Endothelial cell of umbilical vein (primary cell): Measurements from ENCODE around the gene MYO18A. TPM values are rescaled to one million over a fixed set of nuclear protein-coding genes. Genes with fewer than 3 reads are reported as not detected.

ENCODE experiments used
- BruUV-seq: library from RNA; stranded (reverse); fragments of 400-500 nt; replicated peaks from 2 replicates; lab custom pipeline; 2021; lab: Mats Ljungman, UMichigan
- CTCF ChIA-PET: fragments of 300-600, 350-600 bp; sonication (Branson Sonifier 250); formaldehyde crosslinking; loops from one replicate; lab custom pipeline; 2021; ENCODE audit warnings: antibody characterized with exemption, inconsistent platforms; lab: Charles Lee
- POLR2A ChIA-PET: fragments of 300-600, 350-600 bp; sonication (Branson Sonifier 250); formaldehyde crosslinking; loops from one replicate; lab custom pipeline; 2021; ENCODE audit warnings: antibody characterized with exemption, inconsistent platforms; lab: Charles Lee
- DNase-seq: peaks from one replicate; pipeline ENCODE4 v3.0.0-alpha.2; 2011; ENCODE audit warnings: low read depth, low spot score
- FAIRE-seq: peaks from 2 replicates; lab custom pipeline; 2011; peaks lifted over from hg19 to GRCh38; lab: Jason Lieb, UNC
- H2AFZ ChIP-seq: 2 replicates; pipeline ENCODE4 v1.6.0; 2012; ENCODE audit warnings: low read depth, low read length, control low read depth, inconsistent platforms
- H3K27ac ChIP-seq: 2 replicates; pipeline ENCODE4 v1.5.1; 2011; ENCODE audit warnings: low read depth, mild to moderate bottlenecking, control low read depth, low read length, moderate library complexity; ENCODE audit not compliant: insufficient read depth
- H3K27me3 ChIP-seq, 2 experiments: 2 replicates each; pipeline versions ENCODE4 v1.6.0 to v1.6.1; 2011; ENCODE audit warnings: low read length in 2 of 2, mixed read lengths in 1 of 2; ENCODE audit not compliant: control insufficient read depth in 2 of 2, insufficient read depth in 2 of 2
- H3K36me3 ChIP-seq, 2 experiments: 2 replicates in 1 of 2; 3 replicates in 1 of 2; pipeline ENCODE4 v1.5.1; 2011; ENCODE audit warnings: low read length in 2 of 2, mild to moderate bottlenecking in 1 of 2, moderate library complexity in 1 of 2; ENCODE audit not compliant: control insufficient read depth in 2 of 2, insufficient read depth in 2 of 2; ENCODE audit errors: extremely low read depth in 1 of 2
- H3K4me1 ChIP-seq: 3 replicates; pipeline ENCODE4 v1.5.1; 2011; ENCODE audit warnings: mild to moderate bottlenecking, low read length; ENCODE audit not compliant: control insufficient read depth, insufficient read depth; ENCODE audit errors: extremely low read depth
- H3K4me2 ChIP-seq: 2 replicates; pipeline ENCODE4 v1.6.1; 2011; ENCODE audit warnings: low read length, control low read depth, mixed read lengths; ENCODE audit not compliant: insufficient read depth
- H3K4me3 ChIP-seq, 3 experiments: fragments of 200-600 bp in 1 of 3; sonication (generic), shearing (Covaris generic) in 1 of 3; replicated peaks in 1 of 3; 2 replicates each; pipeline ENCODE4 v1.5.1; 2011 to 2016; ENCODE audit warnings: control low read depth in 3 of 3, low read length in 3 of 3, mild to moderate bottlenecking in 2 of 3, inconsistent platforms in 1 of 3, low read depth in 1 of 3, moderate library complexity in 1 of 3; ENCODE audit not compliant: insufficient read depth in 1 of 3
- H3K79me2 ChIP-seq: 2 replicates; pipeline ENCODE4 v1.6.0; 2012; ENCODE audit warnings: low read length, inconsistent platforms; ENCODE audit not compliant: control insufficient read depth, insufficient read depth
- H3K9ac ChIP-seq: replicated peaks from 2 replicates; pipeline ENCODE3; 2011; ENCODE audit warnings: low read length, control low read depth; ENCODE audit not compliant: insufficient read depth; ENCODE audit errors: extremely low read depth
- H3K9me1 ChIP-seq: replicated peaks from 3 replicates; pipeline ENCODE4 v1.6.0; 2011; ENCODE audit warnings: mild to moderate bottlenecking, low read length; ENCODE audit not compliant: control insufficient read depth, insufficient read depth; ENCODE audit errors: extremely low read depth
- H3K9me3 ChIP-seq: replicated peaks from 2 replicates; pipeline ENCODE4 v1.5.1; 2012; ENCODE audit warnings: low read length, inconsistent platforms; ENCODE audit not compliant: control insufficient read depth, insufficient read depth
- H4K20me1 ChIP-seq: replicated peaks from 2 replicates; pipeline ENCODE3; 2011; ENCODE audit warnings: mild to moderate bottlenecking, low read length; ENCODE audit not compliant: control insufficient read depth, insufficient read depth; ENCODE audit errors: extremely low read depth
- EZH2 ChIP-seq: IDR thresholded peaks from 2 replicates; pipeline ENCODE4 v1.6.1; 2012; ENCODE audit warnings: borderline replicate concordance, low read depth, mild to moderate bottlenecking, moderate library complexity, low read length, inconsistent platforms; ENCODE audit not compliant: severe bottlenecking
- FOS ChIP-seq: IDR thresholded peaks from 2 replicates; pipeline ENCODE4 v1.6.1; 2011; ENCODE audit warnings: mild to moderate bottlenecking, low read length, moderate library complexity, borderline replicate concordance; ENCODE audit not compliant: insufficient read depth
- GATA2 ChIP-seq: IDR thresholded peaks from 2 replicates; pipeline ENCODE4 v1.7.0; 2011; ENCODE audit warnings: low read depth, mild to moderate bottlenecking, moderate library complexity, mixed read lengths, low read length; ENCODE audit not compliant: insufficient read length, insufficient read depth
- JUN ChIP-seq: IDR thresholded peaks from 2 replicates; pipeline ENCODE4 v1.6.1; 2011; ENCODE audit warnings: borderline replicate concordance, low read depth; ENCODE audit not compliant: insufficient read length, insufficient read depth
- dilution Hi-C: fragments of 300-500 bp; cut with MboI; formaldehyde crosslinking; loops from one replicate; pipeline ENCODE4 v1.15.0; 2019; ENCODE audit warnings: low sequenced_read_pairs; ENCODE audit not compliant: extremely low pct_ligation_motif_present
- intact Hi-C: fragments of 100-400 bp; cut with micrococcal nuclease; formaldehyde crosslinking; loops from one replicate; pipeline ENCODE4 v1.10.0; 2022
- polyA plus RNA-seq, 4 experiments: library from polyadenylated mRNA; depleted of rRNA in 3 of 4; stranded (reverse) in 3 of 4; unstranded in 1 of 4; fragments of >200 nt; gene quantifications; 2 replicates each; pipeline versions ENCODE4 v1.2.1 to v1.2.3, GENCODE V29; 2011 to 2012; ENCODE audit warnings: missing spikeins in 1 of 4
- total RNA-seq: library from RNA; stranded (reverse); gene quantifications from 2 replicates; pipeline ENCODE4 v1.2.3, GENCODE V29; 2021
- TF ChIP-seq, protein P1 (sequence below): IDR thresholded peaks from 2 replicates; pipeline ENCODE4 v1.6.1; 2011; ENCODE audit not compliant: insufficient read depth, insufficient read length

The MYO18A gene
- total and polyA plus RNA-seq, 2 donors (not counting 3 experiments of a cell fraction or from before 2014, with no cell fraction given) = 3.9 to 28.3 TPM

DNA sequence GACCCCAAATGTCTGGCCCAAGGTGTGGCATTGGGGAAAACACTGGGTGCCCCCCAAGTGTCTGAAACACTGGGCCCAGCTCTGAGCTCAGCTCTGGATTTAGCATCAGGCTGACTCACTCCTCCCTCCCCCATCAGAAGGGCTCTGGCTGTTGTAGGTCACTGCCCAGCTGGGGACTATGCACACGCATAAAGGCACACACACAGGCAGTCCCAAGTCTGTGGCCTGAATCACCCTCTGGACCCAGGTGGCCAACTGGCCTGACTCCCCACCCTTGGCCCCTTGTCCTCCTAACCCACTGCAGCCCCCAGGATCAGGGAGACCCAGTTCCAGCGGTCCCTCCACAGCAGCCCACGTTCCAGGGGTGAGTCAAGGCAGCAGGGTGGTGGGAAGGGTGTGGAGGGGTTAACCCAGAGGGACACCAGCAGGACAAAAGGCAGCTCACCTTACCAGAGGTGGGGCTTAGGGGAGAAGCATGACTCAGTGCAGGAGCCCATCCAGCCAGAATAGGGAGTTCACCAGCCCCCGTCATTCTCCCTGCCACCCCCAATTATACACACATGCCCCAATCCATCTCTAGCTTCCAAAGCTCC, 47.0 kb downstream of the MYO18A start:
- no peaks in the 10 kb centered on the region for H3K79me2 ChIP-seq
- no peaks in the 10 kb centered on the region for H3K36me3 ChIP-seq
- CTCF ChIA-PET = interaction anchor here (0.5 to 4.6 kb wide), 6 partner anchors 9 to 86 kb away, joined by 3 to 48 read pairs (median 12); no protein-coding TSS in a partner anchor
- no peaks in the 10 kb centered on the region for H3K4me1 ChIP-seq
- FAIRE-seq (no peak), DNase-seq (no peak)
- dilution Hi-C loops (no loop called here), intact Hi-C loops (no loop called here)
- H3K4me3 ChIP-seq = no peak overlapping the region
- no peak overlapping the region for H3K27ac ChIP-seq
- H3K9me1 ChIP-seq = no peaks in the 10 kb centered on the region
- no peaks in the 10 kb centered on the region for H4K20me1 ChIP-seq
- H3K27me3 ChIP-seq = no peaks in the 10 kb centered on the region
- POLR2A ChIA-PET = no interaction called here
- H3K9me3 ChIP-seq = no peaks in the 10 kb centered on the region
- H3K9ac ChIP-seq = no peak overlapping the region
- no peak overlapping the region for H3K4me2 ChIP-seq
- no TSS peak for BruUV-seq
- TF ChIP-seq JUN = no peak
- peak; percentile 32 for TF ChIP-seq FOS
- no peak overlapping the region for H2AFZ ChIP-seq

DNA sequence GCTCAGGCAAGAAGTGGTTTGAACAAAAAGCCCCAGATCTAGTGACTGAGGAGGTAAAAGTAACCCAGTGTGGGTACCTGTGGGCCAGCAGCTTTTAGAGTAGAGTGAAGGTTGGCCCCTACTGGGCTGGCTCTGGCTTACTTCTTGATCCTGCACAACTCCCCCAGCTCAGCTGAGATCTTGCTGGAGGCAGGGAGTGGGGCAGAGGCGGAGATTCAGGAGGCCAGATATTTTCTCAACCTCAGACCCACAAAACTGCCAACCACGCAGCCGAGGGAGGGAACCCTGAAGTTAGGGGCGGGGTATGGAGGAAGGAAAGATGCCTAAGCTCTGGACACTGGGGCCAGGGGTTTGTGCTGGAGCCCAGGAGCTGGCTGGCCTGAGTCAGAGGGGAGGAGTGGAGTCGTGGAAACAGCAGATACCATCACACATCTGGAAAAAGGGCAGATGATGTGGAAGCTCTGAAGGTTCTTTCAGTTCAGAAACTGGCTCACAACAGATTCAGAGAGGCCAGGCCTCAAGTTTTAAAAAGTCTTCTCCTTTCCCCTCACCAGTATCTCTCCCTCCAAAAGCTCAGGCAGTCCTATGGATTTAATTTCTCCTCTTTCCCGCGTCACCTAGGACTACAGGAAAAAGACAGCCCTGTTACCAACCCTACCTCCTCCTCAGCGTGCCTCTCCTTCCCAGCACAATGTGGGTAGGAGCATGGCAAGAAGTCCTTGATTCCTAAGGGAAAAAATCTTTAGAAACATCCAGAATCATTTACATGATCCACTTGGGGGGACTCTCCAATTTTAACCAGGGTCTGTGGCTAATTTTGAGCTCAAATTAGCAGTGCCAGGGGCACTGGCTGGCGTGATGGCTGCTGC, 48.1 kb downstream of the MYO18A start:
- no peak overlapping the region for H3K27ac ChIP-seq
- H4K20me1 ChIP-seq = no peaks in the 10 kb centered on the region
- H3K27me3 ChIP-seq = no peaks in the 10 kb centered on the region
- dilution Hi-C loops = no loop called here
- H3K9me1 ChIP-seq = no peaks in the 10 kb centered on the region
- no peak for DNase-seq
- ChIA-PET CTCF (interaction anchor here (0.5 to 4.6 kb wide), 11 partner anchors 8 to 179 kb away, joined by 3 to 48 read pairs (median 5); partner anchors contain the start of gene MYO18A), POLR2A (no interaction called here)
- H2AFZ ChIP-seq = no peak overlapping the region
- no TSS peak for BruUV-seq
- H3K36me3 ChIP-seq = no peaks in the 10 kb centered on the region
- no peaks in the 10 kb centered on the region for H3K79me2 ChIP-seq
- FAIRE-seq = no peak
- intact Hi-C loops = no loop called here
- no peaks in the 10 kb centered on the region for H3K4me1 ChIP-seq
- H3K4me2 ChIP-seq = no peak overlapping the region
- TF ChIP-seq, protein P1, sequence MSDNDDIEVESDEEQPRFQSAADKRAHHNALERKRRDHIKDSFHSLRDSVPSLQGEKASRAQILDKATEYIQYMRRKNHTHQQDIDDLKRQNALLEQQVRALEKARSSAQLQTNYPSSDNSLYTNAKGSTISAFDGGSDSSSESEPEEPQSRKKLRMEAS = no peak
- TF ChIP-seq GATA2 = no peak
- TF ChIP-seq EZH2 = no peak
- H3K9ac ChIP-seq = no peak overlapping the region
- H3K9me3 ChIP-seq = no peaks in the 10 kb centered on the region
- H3K4me3 ChIP-seq = no peak overlapping the region
